Gastrocnemius medialis (tissue), 4 donors: ENCODE measurements around the gene SELENBP1.

Experiments
- POLR2A ChIP-seq, 2 donors: fragments of 450-650 bp; IDR thresholded peaks; one replicate each; pipeline ENCODE4 v1.6.1; 2017; ENCODE audit warnings: antibody characterized with exemption in 2 of 2, mild to moderate bottlenecking in 2 of 2, moderate library complexity in 2 of 2
- TF ChIP-seq, protein P1 (sequence below), 5 experiments: fragments of 450-650 bp in 3 of 5; fragments of 200-600 bp in 2 of 5; sonication (generic) in 2 of 5; IDR thresholded peaks in 4 of 5; conservative IDR thresholded peaks in 1 of 5; 1 replicate in 4 of 5; 2 replicates in 1 of 5; pipeline ENCODE4 v1.5.1; 2016 to 2019; ENCODE audit warnings: antibody characterized with exemption in 5 of 5, mild to moderate bottlenecking in 3 of 5, moderate library complexity in 3 of 5

DNA sequence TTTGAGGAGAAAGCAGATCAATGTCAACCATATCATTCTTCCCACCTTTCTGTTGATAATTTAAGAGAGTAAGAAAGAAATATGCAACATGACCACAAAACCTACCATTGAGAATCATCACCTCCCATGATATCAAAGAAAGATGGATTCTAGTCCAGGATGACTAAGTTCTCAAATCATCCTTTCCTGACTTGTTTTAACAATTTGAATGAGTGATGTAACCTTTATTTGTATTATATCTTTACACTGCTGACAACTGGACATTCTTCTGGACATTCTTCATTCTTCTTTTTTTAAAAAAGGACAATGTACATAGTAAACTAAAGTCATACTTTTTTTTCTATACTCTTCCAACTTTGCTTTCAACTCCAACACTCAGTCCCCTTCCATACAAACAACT, 36.4 kb upstream of the SELENBP1 start:
- TF ChIP-seq POLR2A (IDR thresholded peaks at IDR 0.05), result no peak
- TF ChIP-seq, protein P1, sequence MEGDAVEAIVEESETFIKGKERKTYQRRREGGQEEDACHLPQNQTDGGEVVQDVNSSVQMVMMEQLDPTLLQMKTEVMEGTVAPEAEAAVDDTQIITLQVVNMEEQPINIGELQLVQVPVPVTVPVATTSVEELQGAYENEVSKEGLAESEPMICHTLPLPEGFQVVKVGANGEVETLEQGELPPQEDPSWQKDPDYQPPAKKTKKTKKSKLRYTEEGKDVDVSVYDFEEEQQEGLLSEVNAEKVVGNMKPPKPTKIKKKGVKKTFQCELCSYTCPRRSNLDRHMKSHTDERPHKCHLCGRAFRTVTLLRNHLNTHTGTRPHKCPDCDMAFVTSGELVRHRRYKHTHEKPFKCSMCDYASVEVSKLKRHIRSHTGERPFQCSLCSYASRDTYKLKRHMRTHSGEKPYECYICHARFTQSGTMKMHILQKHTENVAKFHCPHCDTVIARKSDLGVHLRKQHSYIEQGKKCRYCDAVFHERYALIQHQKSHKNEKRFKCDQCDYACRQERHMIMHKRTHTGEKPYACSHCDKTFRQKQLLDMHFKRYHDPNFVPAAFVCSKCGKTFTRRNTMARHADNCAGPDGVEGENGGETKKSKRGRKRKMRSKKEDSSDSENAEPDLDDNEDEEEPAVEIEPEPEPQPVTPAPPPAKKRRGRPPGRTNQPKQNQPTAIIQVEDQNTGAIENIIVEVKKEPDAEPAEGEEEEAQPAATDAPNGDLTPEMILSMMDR (IDR thresholded peaks at IDR 0.05 in 4 of 5, conservative IDR thresholded peaks at IDR 0.05 in 1 of 5), result no peak
